NCI-H446 treated with DMSO at 0.1 percent for 48 hours (cell line): ENCODE results near the gene TERB1.

Experiments
- DNase-seq: peaks from one replicate; lab custom pipeline; 2025; lab: John Stamatoyannopoulos, UW

TERB1 gene

GRCh38 chr16:66750279-66751052 is 50.9 kb downstream of the TERB1 start:
- no peak for DNase-seq

- no peak for DNase-seq
Observed at GRCh38 chr16:66746682-66747081, 54.7 kb downstream of the TERB1 start.

DNA sequence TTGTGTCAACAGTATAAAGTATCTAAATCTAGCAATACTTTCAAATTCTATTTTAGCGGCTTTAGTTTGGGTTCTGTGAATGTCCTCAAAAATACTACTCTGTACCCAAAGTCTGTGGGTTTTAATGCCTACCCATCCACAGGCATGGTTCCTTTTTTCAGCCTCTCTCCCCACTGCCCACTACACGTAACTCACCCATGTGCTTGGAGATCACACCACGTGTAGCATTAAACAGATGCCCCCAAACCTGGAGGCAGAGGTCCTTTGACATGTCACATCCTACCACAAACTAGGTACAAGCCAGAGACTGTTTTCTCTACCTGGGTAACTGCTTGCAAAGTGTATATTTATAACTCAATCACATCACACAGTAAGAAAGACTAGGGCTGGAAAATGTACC is 55.3 kb downstream of the TERB1 start:
- DNase-seq = no peak

DNA sequence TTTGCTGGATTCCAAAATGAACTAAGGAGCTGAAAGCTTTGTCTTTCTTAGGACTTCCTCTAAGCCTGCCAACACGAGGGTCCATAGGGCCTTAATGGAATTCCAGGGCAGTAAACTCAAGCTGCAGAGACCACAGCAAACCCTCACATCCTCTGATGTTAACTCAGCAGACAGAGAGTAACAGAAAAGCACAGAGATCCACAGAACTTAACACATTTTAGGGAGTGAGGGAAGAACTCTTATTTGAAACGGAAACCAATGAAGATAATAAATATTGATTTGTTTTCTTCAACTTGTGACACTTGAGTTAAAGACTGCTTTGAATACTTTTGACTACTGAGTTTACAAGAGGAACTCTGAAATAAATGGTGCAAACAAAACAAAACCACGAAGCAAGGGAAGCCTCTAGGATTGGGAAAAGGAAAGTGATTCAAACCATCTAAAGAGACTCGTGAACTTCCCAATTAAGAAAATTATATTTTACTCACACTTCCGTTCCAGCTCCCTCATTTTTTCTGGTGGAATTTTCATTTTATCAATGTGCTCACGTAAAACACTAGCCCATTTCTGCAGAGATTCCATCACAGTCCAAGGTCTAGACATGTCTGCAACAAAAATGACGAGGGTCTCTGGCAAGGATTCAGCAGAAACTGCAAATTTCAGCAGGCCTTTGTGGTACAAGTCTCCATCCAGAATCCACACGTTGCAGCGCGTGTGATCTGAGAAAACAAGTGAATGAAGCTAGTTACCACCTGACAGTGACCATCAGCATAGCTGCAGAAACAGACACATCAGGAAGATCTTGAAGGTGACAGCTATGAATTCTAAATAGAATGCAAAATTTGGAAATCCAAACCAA is 59.2 kb downstream of the TERB1 start:
- no peak for DNase-seq

DNA sequence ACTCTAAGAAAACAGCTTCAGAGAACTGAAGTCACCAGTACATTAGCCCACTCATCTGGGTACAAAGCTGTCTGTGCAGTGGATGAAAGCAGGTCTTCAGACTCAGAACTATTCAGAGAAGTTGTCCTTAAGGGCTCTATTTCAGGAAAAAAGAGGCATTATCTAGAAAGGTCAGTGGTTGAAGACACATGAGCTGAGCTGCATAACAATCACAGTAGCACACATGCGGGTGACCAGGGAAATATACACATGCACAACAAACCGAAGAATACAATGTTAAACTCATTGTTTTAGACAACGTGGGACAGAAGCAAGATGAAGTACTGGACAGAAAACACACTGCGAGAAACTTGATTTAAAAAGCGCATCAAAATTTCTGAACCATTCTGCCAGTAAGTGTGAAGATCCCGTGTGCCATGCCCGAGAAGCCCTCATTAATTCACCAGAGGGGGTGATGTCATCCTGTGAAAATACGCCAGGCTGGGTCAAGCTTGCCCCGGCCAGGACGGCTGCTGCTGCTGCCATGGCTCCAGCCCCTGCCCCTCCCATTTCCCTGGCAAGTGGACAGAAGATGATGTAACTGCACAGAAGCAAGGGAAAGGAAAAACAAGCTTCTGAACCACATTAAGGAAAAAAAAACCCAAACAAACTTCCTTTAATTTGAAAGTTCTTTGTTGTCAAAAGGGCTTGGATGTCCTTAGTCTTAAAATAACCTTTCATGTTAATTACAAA is 60.0 kb downstream of the TERB1 start:
- DNase-seq = peak; percentile 68

DNA sequence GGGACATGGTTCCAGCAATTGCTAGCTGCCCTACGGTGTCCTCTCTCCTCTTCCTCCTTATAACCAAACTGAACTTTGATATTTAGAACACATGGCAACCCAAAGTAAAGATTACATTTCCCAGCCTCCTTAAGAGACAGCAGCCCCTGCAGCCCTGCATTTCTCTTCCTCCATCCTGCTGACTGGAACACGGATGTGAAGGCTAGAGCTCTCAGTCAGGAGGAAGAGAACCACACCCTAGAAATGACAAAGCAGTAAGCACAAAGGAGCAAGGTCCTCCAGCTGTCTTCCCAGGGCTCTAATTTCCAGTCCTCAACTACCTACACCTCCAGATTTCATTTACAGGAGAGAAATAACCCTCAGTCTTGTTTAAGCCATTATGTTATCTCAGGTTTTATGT is 60.9 kb downstream of the TERB1 start:
- DNase-seq = no peak

- no peak for DNase-seq
Observed at GRCh38 chr16:66740010-66740409, 61.4 kb downstream of the TERB1 start.

- no peak for DNase-seq
Observed at GRCh38 chr16:66735891-66736290, 65.5 kb downstream of the TERB1 start.

GRCh38 chr16:66731101-66731500 is 70.3 kb downstream of the TERB1 start:
- no peak for DNase-seq

DNA sequence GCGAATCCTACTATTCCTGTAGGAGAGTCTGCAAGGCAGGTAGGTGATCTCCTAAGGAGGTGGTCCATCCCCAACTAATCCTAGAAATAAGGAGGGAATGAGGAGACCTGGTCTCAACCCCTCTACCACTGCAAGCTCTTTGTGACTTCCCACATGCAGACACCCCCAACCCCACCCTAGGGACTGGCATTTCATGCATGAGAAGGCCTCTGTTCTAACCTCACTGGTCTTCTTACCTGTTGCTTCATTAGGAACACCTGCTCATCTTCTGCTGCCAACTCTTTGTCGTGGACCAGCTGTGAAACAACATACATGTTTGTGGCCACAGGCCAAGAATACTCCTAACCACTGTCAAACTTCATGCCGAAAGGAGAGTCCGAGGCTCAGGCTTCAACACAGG is 72.6 kb downstream of the TERB1 start:
- DNase-seq = no peak

GRCh38 chr16:66728117-66728787 is 73.1 kb downstream of the TERB1 start:
- DNase-seq = peak; percentile 43

GRCh38 chr16:66720766-66721165 is 80.6 kb downstream of the TERB1 start:
- DNase-seq = no peak

- DNase-seq = no peak
Observed at GRCh38 chr16:66719246-66719645, 82.1 kb downstream of the TERB1 start.

DNA sequence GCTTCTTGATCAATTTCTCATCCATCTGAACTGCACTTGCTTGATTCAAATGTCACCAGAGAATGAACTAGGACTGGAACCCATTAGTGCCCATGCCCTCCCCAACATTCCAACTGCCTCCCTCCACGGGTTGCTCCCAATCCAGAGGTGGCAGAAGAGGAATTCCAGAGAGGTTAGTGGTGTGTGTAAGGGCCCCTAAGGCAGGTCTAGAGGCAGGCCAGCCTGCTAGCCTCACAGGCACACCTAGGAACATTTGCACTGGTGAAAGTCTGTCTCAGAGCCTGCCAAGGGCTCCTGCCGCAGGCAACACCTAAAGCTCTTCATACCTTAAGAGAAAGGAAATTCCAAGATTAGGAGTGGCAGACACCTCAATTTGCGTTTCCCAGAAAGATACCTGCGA is 83.6 kb downstream of the TERB1 start:
- DNase-seq = no peak

- DNase-seq = no peak
Observed at GRCh38 chr16:66717112-66717675, 84.2 kb downstream of the TERB1 start.

GRCh38 chr16:66714654-66715307 is 86.6 kb downstream of the TERB1 start:
- DNase-seq = peak; percentile 42

GRCh38 chr16:66714062-66714461 is 87.3 kb downstream of the TERB1 start:
- DNase-seq = no peak

GRCh38 chr16:66713076-66713475 is 88.3 kb downstream of the TERB1 start:
- no peak for DNase-seq

- DNase-seq = no peak
Observed at GRCh38 chr16:66712512-66712911, 88.9 kb downstream of the TERB1 start.

GRCh38 chr16:66711581-66711980 is 89.8 kb downstream of the TERB1 start:
- DNase-seq = no peak

- DNase-seq = no peak
Observed at GRCh38 chr16:66706506-66706880, 94.9 kb downstream of the TERB1 start.
